Nucleus accumbens (tissue), 56 donors: ENCODE data around the gene YPEL2.
A peak's percentile ranks its signal among the peaks of the same experiment; 100 is the strongest.

Experiments used
- DNase-seq, 56 donors: peaks; one replicate each; lab custom pipeline; 2025; lab: John Stamatoyannopoulos, UW

The YPEL2 gene

GRCh38 chr17:59329176-59330052 is 2.0 kb upstream of the YPEL2 start:
- DNase-seq: peak in 44 of 56 donors; percentile 4 to 76 (median 44)

DNA sequence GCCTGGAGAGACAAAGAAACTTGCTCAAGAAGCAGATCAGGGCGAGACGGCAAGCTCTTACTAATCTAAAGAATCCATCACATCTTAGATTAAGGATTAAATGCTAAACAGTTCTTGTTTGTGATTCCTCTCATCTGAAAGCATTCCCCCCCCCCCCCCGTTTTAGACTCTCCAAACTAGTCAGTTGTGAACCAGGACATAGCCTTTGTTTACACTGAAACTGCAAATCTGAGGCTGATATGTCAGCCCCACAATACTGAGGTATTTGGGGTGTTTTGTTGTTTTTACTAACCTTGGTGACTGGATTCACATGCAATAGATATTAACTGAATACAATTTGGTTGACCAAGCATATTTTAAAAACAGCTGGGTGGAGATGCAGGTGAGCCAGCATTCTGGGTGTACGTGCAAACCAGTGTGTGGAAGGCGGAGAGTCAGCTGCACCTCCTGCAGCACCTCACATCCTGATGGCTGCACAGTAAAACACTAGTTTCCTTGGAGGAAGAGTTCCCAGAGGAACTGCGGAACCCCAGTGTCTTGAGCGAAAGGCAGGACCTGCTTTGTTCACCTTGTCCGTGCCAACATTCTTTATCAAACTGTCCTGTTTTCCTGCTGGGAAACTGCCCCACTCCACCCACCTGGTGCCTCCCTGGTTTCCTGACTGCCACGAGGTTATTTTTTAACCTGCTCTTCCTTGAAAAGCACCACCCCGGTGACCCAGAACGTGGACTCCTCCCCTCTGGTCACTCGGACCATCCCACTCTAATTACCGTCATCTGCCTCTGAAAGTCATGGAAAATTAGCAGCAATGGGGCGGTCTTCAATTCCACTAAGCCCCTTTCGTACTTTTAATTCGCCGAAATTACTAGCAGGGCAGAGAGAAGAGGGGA is 1.2 kb upstream of the YPEL2 start:
- DNase-seq: peak in 15 of 56 donors; percentile 3 to 57 (median 19)

GRCh38 chr17:59331929-59332748 is 684 bp downstream of the YPEL2 start:
- peak in 30 of 56 donors; percentile 5 to 61 (median 42) for DNase-seq

GRCh38 chr17:59332749-59333377 is 1.4 kb downstream of the YPEL2 start:
- DNase-seq: peak in 33 of 56 donors; percentile 11 to 73 (median 45)

- DNase-seq: peak in 3 of 56 donors; percentile 5 to 45 (median 23)
Observed at GRCh38 chr17:59333836-59334235, 2.4 kb downstream of the YPEL2 start.

GRCh38 chr17:59335685-59336084 is 4.2 kb downstream of the YPEL2 start:
- DNase-seq: no peak

DNA sequence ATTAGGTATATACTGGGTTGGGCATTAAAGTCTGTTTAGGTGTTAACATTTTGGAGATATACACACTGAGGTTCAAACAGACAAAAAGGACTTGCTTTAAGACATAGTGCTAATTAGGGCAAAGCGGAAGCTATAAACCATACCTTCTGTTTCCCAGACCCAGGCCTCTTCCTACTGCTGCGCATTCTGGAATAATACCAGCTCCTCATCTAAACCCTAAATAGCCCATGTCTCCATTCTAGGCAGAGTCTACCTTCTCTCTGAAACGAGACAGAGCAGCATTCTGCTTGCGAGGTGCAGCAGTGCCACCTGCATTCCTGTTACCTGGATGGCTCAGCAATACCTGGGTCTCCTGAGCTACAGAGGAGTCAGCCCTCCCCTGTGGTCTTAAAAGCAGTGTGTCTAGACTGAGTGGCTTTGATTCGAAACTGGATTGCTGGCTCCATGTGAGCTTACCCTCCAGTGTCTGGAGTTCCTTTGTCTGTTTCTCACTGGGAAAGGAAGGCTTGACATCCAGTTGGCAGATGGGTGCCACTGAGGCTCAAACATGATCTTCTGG is 6.4 kb downstream of the YPEL2 start:
- DNase-seq: no peak

DNA sequence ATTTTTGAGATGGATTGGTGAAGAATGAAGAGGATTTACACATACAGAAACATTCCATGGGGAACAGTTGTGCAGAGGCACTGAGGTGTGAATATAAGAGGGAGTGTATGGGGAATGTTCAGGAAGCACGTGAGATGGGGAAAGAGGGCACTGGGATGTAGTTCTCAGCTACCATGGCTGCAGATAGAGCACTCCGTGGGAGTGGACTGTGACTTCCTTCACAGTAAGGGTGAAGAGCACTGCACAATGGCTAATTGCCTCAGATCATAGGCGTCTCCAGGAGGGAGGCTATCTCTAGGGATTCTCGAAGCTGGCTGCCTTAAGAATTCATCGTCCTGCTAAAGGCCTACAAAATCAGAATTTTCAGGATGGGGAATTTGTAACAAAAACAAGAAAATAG is 7.0 kb downstream of the YPEL2 start:
- DNase-seq: no peak

DNA sequence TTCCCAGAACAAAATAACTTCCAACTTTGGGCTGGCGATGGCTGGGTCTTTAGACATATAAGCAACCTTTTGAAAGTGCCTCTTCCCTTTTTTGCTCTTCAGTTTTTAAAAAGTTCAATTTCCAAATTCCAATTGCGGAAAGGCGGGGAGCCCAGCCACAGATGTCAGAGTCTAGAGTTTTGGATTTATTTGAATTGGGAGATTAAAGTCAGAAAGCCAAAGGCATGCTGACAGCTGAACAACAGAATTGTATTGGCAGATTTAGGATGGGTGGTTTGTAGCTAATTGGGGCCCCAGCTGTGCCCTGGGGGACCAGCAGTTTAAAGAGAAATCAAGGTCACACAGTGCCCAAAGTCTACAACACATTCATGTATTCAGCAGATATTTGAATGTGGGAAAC is 10.5 kb downstream of the YPEL2 start:
- DNase-seq: no peak

- no peak for DNase-seq
Observed at GRCh38 chr17:59342681-59343131, 11.3 kb downstream of the YPEL2 start.

GRCh38 chr17:59345476-59345875 is 14.0 kb downstream of the YPEL2 start:
- no peak for DNase-seq

DNA sequence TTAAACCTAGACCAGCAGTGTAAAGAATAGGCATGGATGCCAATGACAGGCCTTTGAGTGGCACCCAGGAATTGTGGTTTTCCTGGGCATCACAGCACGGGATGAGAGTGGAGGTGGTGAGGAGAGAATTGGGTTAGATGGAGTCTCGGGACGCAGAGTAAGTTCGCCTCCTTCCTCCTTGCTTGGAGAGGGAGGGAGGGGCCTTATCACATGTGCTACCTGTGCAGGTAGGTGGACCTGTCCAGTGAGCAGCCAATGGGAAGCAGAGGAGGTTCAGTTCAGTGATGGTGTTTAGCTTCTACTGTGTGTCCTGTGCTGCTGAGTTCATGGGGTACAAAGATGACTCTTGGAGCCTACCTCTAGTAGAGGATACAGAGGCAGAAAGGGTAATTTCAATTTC is 14.9 kb downstream of the YPEL2 start:
- DNase-seq: no peak

- no peak for DNase-seq
Observed at GRCh38 chr17:59346876-59347407, 15.5 kb downstream of the YPEL2 start.

DNA sequence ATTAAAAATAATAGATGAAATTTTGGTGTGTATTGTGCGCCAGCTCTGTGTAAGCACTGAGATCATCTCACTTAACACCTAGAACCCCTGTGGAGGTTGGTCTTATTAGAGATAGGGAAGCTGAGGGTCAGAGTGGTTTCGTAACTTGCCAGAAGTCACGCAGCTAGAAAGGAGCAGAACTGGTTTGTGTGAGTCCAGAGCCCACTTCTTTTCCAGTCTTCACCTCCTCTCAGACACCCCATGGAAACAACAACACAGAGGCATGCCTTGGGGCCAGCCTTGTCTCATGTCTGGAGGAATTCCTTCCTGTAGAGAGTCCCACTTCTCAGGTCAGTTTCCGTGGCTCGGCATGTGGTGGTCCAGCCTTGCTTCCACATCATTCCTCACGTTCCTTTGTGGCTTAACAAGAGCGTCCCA is 16.5 kb downstream of the YPEL2 start:
- no peak for DNase-seq

- no peak for DNase-seq
Observed at GRCh38 chr17:59349178-59349577, 17.7 kb downstream of the YPEL2 start.

DNA sequence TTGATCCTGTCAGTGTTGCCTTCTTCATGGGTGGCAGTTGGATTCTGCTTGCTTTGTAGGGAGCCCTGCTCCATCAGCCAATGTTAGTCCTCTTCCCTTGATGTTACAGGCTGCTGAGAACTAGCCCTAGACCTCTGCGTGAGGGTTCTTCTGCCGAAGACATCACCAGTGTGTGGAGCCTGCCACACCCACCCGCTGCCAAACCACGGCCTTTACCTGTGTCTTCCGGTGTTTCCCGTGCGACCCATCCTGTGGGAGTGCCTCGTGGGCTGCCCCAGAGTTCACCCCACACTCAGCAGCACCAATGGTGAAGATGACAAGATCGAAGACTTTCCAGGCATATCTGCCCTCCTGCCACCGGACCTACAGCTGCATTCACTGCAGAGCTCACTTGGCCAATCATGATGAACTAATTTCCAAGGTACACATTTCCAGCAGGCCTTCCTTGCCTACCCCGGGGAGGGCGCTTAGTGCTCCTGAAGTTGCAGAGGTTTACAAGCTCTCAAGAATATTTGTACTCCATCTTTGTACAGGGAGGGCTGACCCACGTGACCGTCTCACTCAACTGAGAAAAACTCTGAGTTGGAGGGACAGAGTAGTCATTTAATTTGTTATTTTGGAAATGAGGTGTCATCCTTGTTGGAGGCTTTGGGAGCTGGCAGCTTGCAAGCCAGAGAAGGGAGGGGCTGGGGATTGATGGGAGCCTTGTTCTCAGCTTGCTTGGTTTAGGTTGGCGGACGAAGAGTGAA is 21.8 kb downstream of the YPEL2 start:
- peak in 1 of 56 donors; percentile 20 for DNase-seq

DNA sequence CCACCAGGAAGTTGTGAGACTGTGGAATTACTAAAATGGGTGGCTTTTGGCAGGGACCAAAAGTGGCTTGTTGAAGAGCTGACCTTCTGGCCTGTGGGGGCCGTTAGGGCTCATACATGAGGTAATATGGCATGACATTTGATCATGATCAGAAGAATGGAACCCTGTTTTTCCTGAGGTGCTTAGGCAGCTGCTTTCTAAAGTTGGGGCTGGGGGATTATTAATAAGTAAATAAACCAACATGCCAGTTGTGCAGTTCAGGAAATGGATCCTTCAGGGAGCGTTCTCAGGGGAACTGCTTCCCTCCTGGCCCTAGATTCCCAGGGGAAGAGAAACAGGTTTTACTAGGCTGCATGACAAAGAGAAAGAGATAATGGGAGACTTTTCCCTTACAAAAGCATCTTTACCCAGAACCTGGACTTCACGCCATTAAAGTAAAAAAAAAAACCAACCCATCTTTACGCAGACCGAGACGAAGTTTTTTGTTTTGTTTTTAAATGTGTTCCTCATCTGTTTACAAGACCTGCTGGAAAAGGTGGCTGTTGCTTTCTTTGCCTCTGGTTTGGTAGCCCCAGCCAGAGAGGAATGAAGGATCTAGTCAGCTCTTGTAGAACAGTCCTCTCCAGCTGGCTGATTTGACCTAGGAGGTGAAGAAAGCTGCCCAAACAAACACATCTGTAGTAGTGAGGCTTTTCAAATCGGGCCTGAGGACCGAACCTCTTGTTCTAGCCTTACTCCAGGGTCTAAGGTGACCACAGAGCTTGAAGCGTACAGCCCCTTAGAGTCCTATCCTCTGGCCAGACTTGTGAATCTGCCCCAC is 22.7 kb downstream of the YPEL2 start:
- DNase-seq: no peak
